Gastroesophageal sphincter (tissue), 4 donors: ENCODE data around the gene MUS81. TPM values are rescaled to one million over a fixed set of nuclear protein-coding genes. Genes with fewer than 3 reads are reported as not detected.
A peak's percentile ranks its signal among the peaks of the same experiment; 100 is the strongest.
"Not testable (repeated sequence)": the region's sequence is repeated elsewhere in the genome, so short reads cannot be mapped to it uniquely, and the experiment has no call there.

ENCODE experiments used
- ATAC-seq: fragments of 150-250 bp; one replicate; pipeline ENCODE4 v1.9.1; 2016; ENCODE audit warnings: mild to moderate bottlenecking, moderate library complexity
- H3K27ac ChIP-seq, 4 donors: fragments of 200-600 bp; sonication (generic) in 3 of 4; 1 replicate in 3 of 4; 2 replicates in 1 of 4; pipeline ENCODE4 v1.5.1; 2016 to 2019
- H3K27me3 ChIP-seq: fragments of 200-600 bp; sonication (generic); one replicate; pipeline ENCODE4 v1.5.1; 2019
- H3K36me3 ChIP-seq, 2 donors: fragments of 200-600 bp; sonication (generic); one replicate each; pipeline ENCODE4 v1.5.1; 2019; ENCODE audit warnings: control low read depth in 1 of 2
- H3K4me1 ChIP-seq, 3 donors: fragments of 200-600 bp; sonication (generic); 1 replicate in 2 of 3; 2 replicates in 1 of 3; pipeline ENCODE4 v1.5.1; 2016 to 2019; ENCODE audit warnings: control low read depth in 2 of 3
- H3K4me3 ChIP-seq, 2 donors: fragments of 200-600 bp; sonication (generic); one replicate each; pipeline ENCODE4 v1.5.1; 2019; ENCODE audit warnings: mild to moderate bottlenecking in 1 of 2, moderate library complexity in 1 of 2
- H3K9me3 ChIP-seq, 3 donors: fragments of 200-600 bp; sonication (generic); one replicate each; pipeline ENCODE4 v1.5.1; 2017 to 2019; ENCODE audit warnings: control low read depth in 2 of 3
- EP300 ChIP-seq: sonication (generic); formaldehyde crosslinking; IDR thresholded peaks from one replicate; pipeline ENCODE4 v1.6.1; 2017; ENCODE audit warnings: antibody characterized with exemption, mild to moderate bottlenecking
- POLR2A ChIP-seq, 2 donors: fragments of 450-650 bp; IDR thresholded peaks; one replicate each; pipeline ENCODE4 v1.6.1; 2017; ENCODE audit warnings: antibody characterized with exemption in 2 of 2, mild to moderate bottlenecking in 2 of 2, moderate library complexity in 1 of 2
- POLR2AphosphoS5 ChIP-seq: sonication (generic); formaldehyde crosslinking; IDR thresholded peaks from one replicate; pipeline ENCODE4 v1.6.1; 2017; ENCODE audit warnings: antibody characterized with exemption
- WGBS, 2 donors: methylation state at CpG; one replicate each; pipeline ENCODE4 v1.1.5; 2018; ENCODE audit warnings: low coverage in 1 of 2; 5-methylcytosine and 5-hydroxymethylcytosine counted together
- total RNA-seq, 4 donors: library from RNA; depleted of rRNA; stranded (reverse); fragments of >200 nt; gene quantifications; one replicate each; pipeline ENCODE4 v1.1.0, GENCODE V29; 2016
- TF ChIP-seq, protein P1 (sequence below), 4 experiments: fragments of 200-600 bp in 2 of 4; fragments of 450-650 bp in 2 of 4; sonication (generic) in 1 of 4; IDR thresholded peaks; one replicate each; pipeline ENCODE4 v1.5.1; 2017 to 2019; ENCODE audit warnings: antibody characterized with exemption in 4 of 4, mild to moderate bottlenecking in 2 of 4, moderate library complexity in 2 of 4

MUS81 gene
- total RNA-seq, 4 donors from 2014 or later = 37.2 to 71.7 (median 60.8) TPM

- Histone ChIP-seq H3K27ac (peak within 1 kb of the TSS; percentile 92 to 99 (median 98)), H3K27me3 (no peaks in the 10 kb centered on the region), H3K4me1 (peaks cover 0 to 78% (median 40%) of the 10 kb centered on the region in 3 donors), H3K4me3 (peak within 1 kb of the TSS; percentile 46 to 76), H3K36me3 (peaks cover 0 to 32% of the 10 kb centered on the region in 2 donors), H3K9me3 (no peaks in the 10 kb centered on the region)
- WGBS, 2 donors = 0% methylated on average over 11 to 12 of the region's 57 CpGs
- peak; percentile 90 for TF ChIP-seq POLR2AphosphoS5
- TF ChIP-seq, protein P1, sequence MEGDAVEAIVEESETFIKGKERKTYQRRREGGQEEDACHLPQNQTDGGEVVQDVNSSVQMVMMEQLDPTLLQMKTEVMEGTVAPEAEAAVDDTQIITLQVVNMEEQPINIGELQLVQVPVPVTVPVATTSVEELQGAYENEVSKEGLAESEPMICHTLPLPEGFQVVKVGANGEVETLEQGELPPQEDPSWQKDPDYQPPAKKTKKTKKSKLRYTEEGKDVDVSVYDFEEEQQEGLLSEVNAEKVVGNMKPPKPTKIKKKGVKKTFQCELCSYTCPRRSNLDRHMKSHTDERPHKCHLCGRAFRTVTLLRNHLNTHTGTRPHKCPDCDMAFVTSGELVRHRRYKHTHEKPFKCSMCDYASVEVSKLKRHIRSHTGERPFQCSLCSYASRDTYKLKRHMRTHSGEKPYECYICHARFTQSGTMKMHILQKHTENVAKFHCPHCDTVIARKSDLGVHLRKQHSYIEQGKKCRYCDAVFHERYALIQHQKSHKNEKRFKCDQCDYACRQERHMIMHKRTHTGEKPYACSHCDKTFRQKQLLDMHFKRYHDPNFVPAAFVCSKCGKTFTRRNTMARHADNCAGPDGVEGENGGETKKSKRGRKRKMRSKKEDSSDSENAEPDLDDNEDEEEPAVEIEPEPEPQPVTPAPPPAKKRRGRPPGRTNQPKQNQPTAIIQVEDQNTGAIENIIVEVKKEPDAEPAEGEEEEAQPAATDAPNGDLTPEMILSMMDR (IDR thresholded peaks at IDR 0.05) = peak; percentile 88 to 96 (median 90)
- peak; percentile 87 to 94 for TF ChIP-seq POLR2A (IDR thresholded peaks at IDR 0.05)
- TF ChIP-seq EP300 = no peak
- peak; percentile 83 for ATAC-seq
Observed at GRCh38 chr11:65888163-65888814, 28.1 kb downstream of the MUS81 start, which contains the start of gene FIBP. Gene FIBP (minus strand): TSS chr11:65888471. CDS start chr11:65888418, 53 bp downstream.

- H3K4me3 ChIP-seq = peak within 1 kb of the TSS; percentile 48 to 86
- peak within 1 kb of the TSS; percentile 92 to 99 (median 98) for H3K27ac ChIP-seq
- peaks cover 0 to 15% of the 10 kb centered on the region in 2 donors for H3K36me3 ChIP-seq
- WGBS, 2 donors = 0 to 3% methylated on average over 2 to 7 of the region's 94 CpGs
- peaks cover 0 to 78% (median 38%) of the 10 kb centered on the region in 3 donors for H3K4me1 ChIP-seq
- peak; percentile 83 for ATAC-seq
- no peaks in the 10 kb centered on the region for H3K9me3 ChIP-seq
- TF ChIP-seq POLR2AphosphoS5 = peak; percentile 94
- TF ChIP-seq, protein P1 (IDR thresholded peaks at IDR 0.05) = peak in 2 of 4 experiments; percentile 49
- TF ChIP-seq EP300 = no peak
- peak; percentile 98 to 99 for TF ChIP-seq POLR2A (IDR thresholded peaks at IDR 0.05)
- H3K27me3 ChIP-seq = no peaks in the 10 kb centered on the region
Observed at GRCh38 chr11:65890324-65891218, 30.3 kb downstream of the MUS81 start, which contains the start of gene CCDC85B. Gene CCDC85B (plus strand): TSS chr11:65890673. CDS start chr11:65890784, 111 bp downstream.

DNA sequence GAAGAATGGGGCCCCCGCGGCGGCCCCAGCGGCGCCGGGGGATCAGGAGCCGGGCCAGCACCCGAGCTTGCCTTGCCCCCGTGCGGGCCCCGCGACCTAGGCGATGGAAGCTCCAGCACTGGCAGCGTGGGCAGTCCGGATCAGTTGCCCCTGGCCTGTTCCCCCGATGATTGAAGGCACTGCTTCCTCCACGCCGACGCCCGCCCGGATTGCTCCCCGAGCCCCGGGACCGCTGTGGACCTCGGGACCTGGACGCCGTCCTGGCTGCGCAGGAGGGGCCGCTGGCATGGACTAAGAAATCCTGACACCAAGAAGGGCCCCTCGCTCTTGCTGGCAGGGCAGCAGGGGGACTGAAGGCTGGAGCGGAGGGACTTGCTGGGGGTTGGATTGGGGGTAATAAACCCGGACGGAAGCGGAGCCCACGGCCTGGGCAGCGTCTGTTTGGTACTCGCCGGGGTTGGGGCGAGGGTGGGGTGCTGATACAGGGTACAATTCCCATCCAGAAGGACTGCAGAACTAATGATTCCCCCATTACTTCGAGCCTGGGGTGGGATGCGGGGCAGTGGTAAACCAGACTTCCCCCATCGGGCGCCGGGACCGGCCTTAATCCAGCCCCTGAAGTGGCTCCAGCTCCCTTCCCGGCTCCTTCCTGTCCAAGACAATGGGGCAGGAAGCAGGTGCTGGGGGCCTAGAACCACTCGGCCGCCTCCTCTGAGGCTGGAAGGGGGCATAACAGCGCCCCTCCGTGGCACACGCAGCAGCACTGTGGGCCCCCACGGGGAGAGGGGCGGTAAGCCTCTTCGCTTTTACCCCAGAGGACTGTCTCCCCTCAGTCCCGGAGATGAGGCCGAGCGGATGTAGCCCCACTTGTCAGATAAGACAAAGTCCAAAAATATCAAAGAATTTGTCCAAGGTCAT is 31.2 kb downstream of the MUS81 start:
- Histone ChIP-seq H3K36me3 (peaks cover 0 to 7% of the 10 kb centered on the region in 2 donors), H3K27me3 (no peaks in the 10 kb centered on the region), H3K4me1 (peaks cover 0 to 74% (median 38%) of the 10 kb centered on the region in 3 donors), H3K4me3 (peak overlapping the region; percentile 48 to 86), H3K9me3 (no peaks in the 10 kb centered on the region), H3K27ac (peak overlapping the region; percentile 82 to 99 (median 95))
- TF ChIP-seq, protein P1 (IDR thresholded peaks at IDR 0.05) = peak in 2 of 4 experiments; percentile 3 to 48
- peak in 1 of 2 donors; percentile 17 for TF ChIP-seq POLR2A (IDR thresholded peaks at IDR 0.05)
- TF ChIP-seq POLR2AphosphoS5 = no peak
- no peak for TF ChIP-seq EP300
- WGBS, 2 donors = 5% methylated on average over 11 of the region's 57 CpGs; no CpG with 5 or more reads in 1 of the 2 donors
- no peak for ATAC-seq

DNA sequence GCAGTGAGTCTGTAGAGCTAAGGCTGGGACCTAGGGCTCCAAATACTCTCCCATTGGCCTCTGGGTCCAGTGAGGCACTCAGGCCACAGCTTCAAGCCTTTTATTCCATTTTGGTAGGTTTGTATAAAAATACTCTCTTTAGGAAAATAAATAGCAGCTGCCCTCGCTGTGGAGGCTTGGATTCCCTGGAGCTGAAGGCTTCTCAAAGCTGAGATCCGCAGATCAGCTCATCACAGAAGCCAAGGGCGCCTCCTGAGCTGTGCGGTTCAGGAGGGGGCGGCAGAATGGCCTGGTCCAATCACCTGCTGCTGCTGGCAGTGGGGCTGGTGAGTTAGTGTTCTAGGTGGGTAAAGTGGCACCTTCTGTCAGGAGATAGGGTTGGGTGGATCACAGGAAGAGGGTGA is 31.9 kb downstream of the MUS81 start:
- WGBS, 2 donors = 55% methylated on average over 5 of the region's 5 CpGs; no CpG with 5 or more reads in 1 of the 2 donors

More for the DNA sequence above, 31.9 kb downstream of the MUS81 start:
- ATAC-seq, H3K36me3 ChIP-seq, H3K27me3 ChIP-seq, H3K9me3 ChIP-seq: not testable (repeated sequence)
- H3K27ac ChIP-seq = peak overlapping the region; percentile 82 to 99 (median 95)
- H3K4me1 ChIP-seq = peaks cover 0 to 67% (median 37%) of the 10 kb centered on the region in 3 donors
- H3K4me3 ChIP-seq = peak overlapping the region in 1 of 2 donors; percentile 86
